Activated CD8-positive, alpha-beta T cell treated with anti-CD3 and anti-CD28 coated beads for 36 hours (primary cell): Measurements from ENCODE around the gene SIGLEC5. TPM values are rescaled to one million over a fixed set of nuclear protein-coding genes. Genes with fewer than 3 reads are reported as not detected.

ENCODE experiments used
- ATAC-seq: fragments of 200-7000 bp; cut with Tn5 transposase; one replicate; pipeline ENCODE4 v1.10.0; 2021; ENCODE audit warnings: mild to moderate bottlenecking, moderate library complexity
- CTCF ChIA-PET: fragments of 350-600 bp; sonication (Branson Sonifier 250); formaldehyde crosslinking; loops from one replicate; lab custom pipeline; 2021; ENCODE audit warnings: antibody characterized with exemption; lab: Charles Lee
- POLR2A ChIA-PET: fragments of 350-600 bp; sonication (Branson Sonifier 250); formaldehyde crosslinking; loops from one replicate; lab custom pipeline; 2021; ENCODE audit warnings: antibody characterized with exemption; lab: Charles Lee
- DNase-seq: peaks from one replicate; pipeline ENCODE4 v3.0.0-alpha.2; 2020
- H3K27ac Mint-ChIP-seq: one replicate; pipeline ENCODE4 v1.8.0; 2021; ENCODE audit warnings: mild to moderate bottlenecking, mixed read lengths
- H3K27me3 Mint-ChIP-seq: one replicate; pipeline ENCODE4 v1.8.0; 2021; ENCODE audit warnings: mixed read lengths
- H3K36me3 Mint-ChIP-seq: one replicate; pipeline ENCODE4 v1.8.0; 2021; ENCODE audit warnings: low read depth, mixed read lengths
- H3K4me1 Mint-ChIP-seq: one replicate; pipeline ENCODE4 v1.8.0; 2021; ENCODE audit warnings: low read depth, mixed read lengths
- H3K4me3 Mint-ChIP-seq: one replicate; pipeline ENCODE4 v1.8.0; 2021; ENCODE audit warnings: mild to moderate bottlenecking, moderate library complexity, mixed read lengths
- H3K9me3 Mint-ChIP-seq: one replicate; pipeline ENCODE4 v1.8.0; 2021; ENCODE audit warnings: mixed read lengths
- CTCF ChIP-seq: fragments of 200-600 bp; IDR thresholded peaks from one replicate; pipeline ENCODE4 v1.8.0; 2022; ENCODE audit warnings: antibody characterized with exemption, mild to moderate bottlenecking
- intact Hi-C: fragments of 100-400 bp; cut with micrococcal nuclease; formaldehyde crosslinking; loops from one replicate; pipeline ENCODE4 v1.10.0; 2022
- total RNA-seq, 2 experiments: library from RNA; stranded (reverse); gene quantifications; one replicate each; pipeline ENCODE4 v1.2.3, GENCODE V29; 2021

The SIGLEC5 gene
- total RNA-seq, 2 experiments from 2014 or later = not detected

- peaks cover 25% of the 10 kb centered on the region for H3K27me3 Mint-ChIP-seq
- H3K4me3 Mint-ChIP-seq = no peak overlapping the region
- no peak for DNase-seq
- H3K4me1 Mint-ChIP-seq = no peaks in the 10 kb centered on the region
- no peak for ATAC-seq
- ChIA-PET POLR2A (no interaction called here), CTCF (no interaction called here)
- H3K9me3 Mint-ChIP-seq = no peaks in the 10 kb centered on the region
- no peak overlapping the region for H3K27ac Mint-ChIP-seq
- H3K36me3 Mint-ChIP-seq = no peaks in the 10 kb centered on the region
- intact Hi-C loops = no loop called here
- no peak for TF ChIP-seq CTCF
Measured at GRCh38 chr19:51628153-51628939, 1.9 kb downstream of the SIGLEC5 start.

- intact Hi-C loops = no loop called here
- ChIA-PET POLR2A (no interaction called here), CTCF (no interaction called here)
- ATAC-seq = no peak
- Mint-ChIP-seq H3K27ac (no peak overlapping the region), H3K9me3 (no peaks in the 10 kb centered on the region), H3K4me3 (no peak overlapping the region), H3K4me1 (no peaks in the 10 kb centered on the region), H3K36me3 (no peaks in the 10 kb centered on the region), H3K27me3 (peaks cover 25% of the 10 kb centered on the region)
- TF ChIP-seq CTCF = no peak
- DNase-seq = no peak
Measured at GRCh38 chr19:51627491-51628138, 2.6 kb downstream of the SIGLEC5 start.

GRCh38 chr19:51626675-51627074 is 3.5 kb downstream of the SIGLEC5 start:
- Mint-ChIP-seq H3K4me1 (no peaks in the 10 kb centered on the region), H3K36me3 (no peaks in the 10 kb centered on the region), H3K27me3 (peaks cover 22% of the 10 kb centered on the region), H3K4me3 (no peak overlapping the region), H3K27ac (no peak overlapping the region), H3K9me3 (no peaks in the 10 kb centered on the region)
- TF ChIP-seq CTCF = no peak
- CTCF ChIA-PET = no interaction called here
- POLR2A ChIA-PET = no interaction called here
- DNase-seq (no peak), ATAC-seq (no peak)
- intact Hi-C loops = no loop called here

GRCh38 chr19:51621178-51621577 is 9.0 kb downstream of the SIGLEC5 start:
- H3K27ac Mint-ChIP-seq = no peak overlapping the region
- no peaks in the 10 kb centered on the region for H3K9me3 Mint-ChIP-seq
- POLR2A ChIA-PET = no interaction called here
- no peak overlapping the region for H3K4me3 Mint-ChIP-seq
- no peaks in the 10 kb centered on the region for H3K36me3 Mint-ChIP-seq
- no peak for DNase-seq
- intact Hi-C loops = no loop called here
- no peak for ATAC-seq
- TF ChIP-seq CTCF = no peak
- peaks cover 21% of the 10 kb centered on the region for H3K27me3 Mint-ChIP-seq
- H3K4me1 Mint-ChIP-seq = peaks cover 2% of the 10 kb centered on the region
- CTCF ChIA-PET = interaction anchor here (1.0 to 1.3 kb wide), 2 partner anchors 36 to 148 kb away, joined by 4 to 7 read pairs; no protein-coding TSS in a partner anchor

GRCh38 chr19:51615991-51616390 is 14.2 kb downstream of the SIGLEC5 start:
- no peak overlapping the region for H3K27ac Mint-ChIP-seq
- no peak for TF ChIP-seq CTCF
- H3K4me3 Mint-ChIP-seq = no peak overlapping the region
- peaks cover 4% of the 10 kb centered on the region for H3K36me3 Mint-ChIP-seq
- peaks cover 31% of the 10 kb centered on the region for H3K27me3 Mint-ChIP-seq
- ATAC-seq = no peak
- peaks cover 9% of the 10 kb centered on the region for H3K9me3 Mint-ChIP-seq
- no peaks in the 10 kb centered on the region for H3K4me1 Mint-ChIP-seq
- no peak for DNase-seq
- intact Hi-C loops = no loop called here
- POLR2A ChIA-PET = no interaction called here
- CTCF ChIA-PET = interaction anchor here (1.2 to 2.5 kb wide), 3 partner anchors 10 to 41 kb away, joined by 4 to 8 read pairs (median 5); no protein-coding TSS in a partner anchor
